ENCODE data around the gene FUZ.

FUZ gene

DNA sequence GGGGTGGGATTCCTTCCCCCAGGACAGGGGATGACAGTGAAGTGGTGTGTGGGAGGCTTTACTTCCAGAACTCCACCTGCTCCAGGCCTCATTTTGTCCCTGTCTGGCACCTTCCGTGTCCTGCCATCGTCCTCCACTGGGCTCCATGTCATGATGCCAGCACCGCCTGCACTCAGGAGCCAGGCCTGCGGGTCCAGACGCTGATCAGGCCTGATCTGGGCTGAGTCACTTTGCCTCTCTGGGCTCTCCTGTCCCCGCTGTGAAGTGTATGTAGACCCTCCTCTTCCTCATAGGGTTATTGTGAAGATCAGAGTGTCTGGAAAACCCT lies 9.6 kb downstream of the FUZ start:
- Histone ChIP-seq H3K27me3 (ENCODE audit: control insufficient read depth in 1 of 2, insufficient read depth in 2 of 2, low read length in 2 of 2) (no peaks in the 10 kb centered on the region), H3K4me3 (ENCODE audit: low read length in 2 of 2) (no peak overlapping the region), H3K36me3 (ENCODE audit: control insufficient read depth in 2 of 2, insufficient read depth in 2 of 2, low read length in 2 of 2) (peaks cover 6 to 23% of the 10 kb centered on the region in 2 donors), H3K4me1 (ENCODE audit: control insufficient read depth, insufficient read depth, low read length) (peaks cover 21% of the 10 kb centered on the region), H3K9ac (ENCODE audit: low read length in 2 of 2) (no peak overlapping the region), H3K27ac (ENCODE audit: low read length) (no peak overlapping the region), H3K9me3 (ENCODE audit: control insufficient read depth in 2 of 2, low read length in 2 of 2) (no peaks in the 10 kb centered on the region)

DNA sequence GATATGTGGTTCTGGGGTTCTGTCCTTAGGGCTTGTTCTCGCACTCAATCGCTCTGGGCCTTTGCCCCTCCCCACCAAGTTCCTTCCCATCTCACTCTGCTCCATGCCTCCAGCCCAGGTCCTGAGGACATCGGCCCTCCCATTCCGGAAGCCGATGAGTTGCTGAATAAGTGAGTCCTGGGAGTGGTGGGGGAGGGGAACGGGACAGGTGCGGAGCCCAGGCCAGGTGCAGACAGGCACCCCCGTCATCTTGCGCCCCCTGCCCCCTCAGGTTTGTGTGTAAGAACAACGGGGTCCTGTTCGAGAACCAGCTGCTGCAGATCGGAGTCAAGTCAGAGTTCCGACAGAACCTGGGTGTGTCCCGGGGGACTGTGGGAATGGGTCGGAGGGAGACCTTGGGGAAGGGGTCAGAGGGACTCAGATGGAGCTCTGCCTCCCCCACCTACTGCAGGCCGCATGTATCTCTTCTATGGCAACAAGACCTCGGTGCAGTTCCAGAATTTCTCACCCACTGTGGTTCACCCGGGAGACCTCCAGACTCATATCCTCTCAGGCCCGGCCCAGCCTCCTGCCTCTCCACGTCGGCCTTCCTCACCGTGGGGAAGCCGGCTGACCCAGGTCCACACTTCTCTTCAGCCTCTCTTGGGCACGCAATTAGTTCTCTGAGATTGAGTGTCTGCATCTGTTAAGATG lies 10.1 kb downstream of the FUZ start:
- Histone ChIP-seq H3K27me3 (ENCODE audit: control insufficient read depth in 1 of 2, insufficient read depth in 2 of 2, low read length in 2 of 2) (no peaks in the 10 kb centered on the region), H3K4me3 (ENCODE audit: low read length in 2 of 2) (peak overlapping the region; percentile 71 to 87), H3K9ac (ENCODE audit: low read length in 2 of 2) (peak overlapping the region; percentile 29 to 35), H3K4me1 (ENCODE audit: control insufficient read depth, insufficient read depth, low read length) (peaks cover 17% of the 10 kb centered on the region), H3K36me3 (ENCODE audit: control insufficient read depth in 2 of 2, insufficient read depth in 2 of 2, low read length in 2 of 2) (peaks cover 8 to 28% of the 10 kb centered on the region in 2 donors), H3K27ac (ENCODE audit: low read length) (peak overlapping the region; percentile 31), H3K9me3 (ENCODE audit: control insufficient read depth in 2 of 2, low read length in 2 of 2) (no peaks in the 10 kb centered on the region)

DNA sequence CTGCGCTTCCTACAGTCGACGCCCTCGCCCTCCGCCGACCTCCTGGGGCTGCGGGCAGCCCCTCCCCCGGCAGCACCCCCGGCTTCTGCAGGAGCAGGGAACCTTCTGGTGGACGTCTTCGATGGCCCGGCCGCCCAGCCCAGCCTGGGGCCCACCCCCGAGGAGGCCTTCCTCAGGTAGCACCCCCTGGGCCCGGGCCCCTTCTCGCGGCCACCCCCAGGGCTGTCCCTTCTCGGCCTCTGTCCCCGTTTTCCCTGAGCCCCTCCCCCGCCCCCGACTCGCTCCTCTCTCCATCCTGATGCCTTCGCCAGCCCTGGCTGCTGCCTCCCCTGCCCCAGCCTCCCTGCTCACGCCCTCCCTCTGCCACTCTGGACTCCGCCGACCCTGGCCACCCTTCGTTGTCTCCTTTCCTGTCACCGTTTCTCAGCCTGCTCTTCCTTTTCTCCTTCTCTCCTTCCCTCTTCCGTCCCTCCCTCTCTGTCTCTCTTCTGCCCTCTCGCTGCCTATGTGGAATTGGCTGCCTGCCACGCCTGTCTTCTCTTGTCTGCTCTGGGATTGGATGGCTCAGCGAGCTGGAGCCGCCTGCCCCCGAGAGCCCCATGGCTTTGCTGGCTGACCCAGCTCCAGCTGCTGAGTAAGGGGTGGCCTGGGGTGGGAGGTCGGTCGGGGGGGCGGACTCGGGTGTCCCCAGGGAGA lies 11.0 kb downstream of the FUZ start:
- H3K27me3 ChIP-seq (ENCODE audit: control insufficient read depth in 1 of 2, insufficient read depth in 2 of 2, low read length in 2 of 2) = no peaks in the 10 kb centered on the region
- H3K4me1 ChIP-seq (ENCODE audit: control insufficient read depth, insufficient read depth, low read length) = peaks cover 14% of the 10 kb centered on the region
- H3K4me3 ChIP-seq (ENCODE audit: low read length in 2 of 2) = peak overlapping the region; percentile 71 to 87
- H3K9ac ChIP-seq (ENCODE audit: low read length in 2 of 2) = peak overlapping the region; percentile 71 to 73
- H3K27ac ChIP-seq (ENCODE audit: low read length) = peak overlapping the region; percentile 41
- H3K9me3 ChIP-seq (ENCODE audit: control insufficient read depth in 2 of 2, low read length in 2 of 2) = no peaks in the 10 kb centered on the region
- peaks cover 10 to 24% of the 10 kb centered on the region in 2 donors for H3K36me3 ChIP-seq (ENCODE audit: control insufficient read depth in 2 of 2, insufficient read depth in 2 of 2, low read length in 2 of 2)

DNA sequence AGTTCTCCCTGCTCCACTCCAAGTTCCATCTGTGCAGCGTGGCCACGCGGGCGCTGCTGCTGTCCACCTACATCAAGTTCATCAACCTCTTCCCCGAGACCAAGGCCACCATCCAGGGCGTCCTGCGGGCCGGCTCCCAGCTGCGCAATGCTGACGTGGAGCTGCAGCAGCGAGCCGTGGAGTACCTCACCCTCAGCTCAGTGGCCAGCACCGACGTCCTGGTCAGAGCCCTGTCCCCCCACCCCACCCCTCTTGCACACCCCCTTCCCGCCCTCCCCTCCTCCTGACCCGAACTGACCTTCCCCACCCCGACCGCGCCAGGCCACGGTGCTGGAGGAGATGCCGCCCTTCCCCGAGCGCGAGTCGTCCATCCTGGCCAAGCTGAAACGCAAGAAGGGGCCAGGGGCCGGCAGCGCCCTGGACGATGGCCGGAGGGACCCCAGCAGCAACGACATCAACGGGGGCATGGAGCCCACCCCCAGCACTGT lies 11.6 kb downstream of the FUZ start:
- peaks cover 16 to 29% of the 10 kb centered on the region in 2 donors for H3K36me3 ChIP-seq (ENCODE audit: control insufficient read depth in 2 of 2, insufficient read depth in 2 of 2, low read length in 2 of 2)

DNA sequence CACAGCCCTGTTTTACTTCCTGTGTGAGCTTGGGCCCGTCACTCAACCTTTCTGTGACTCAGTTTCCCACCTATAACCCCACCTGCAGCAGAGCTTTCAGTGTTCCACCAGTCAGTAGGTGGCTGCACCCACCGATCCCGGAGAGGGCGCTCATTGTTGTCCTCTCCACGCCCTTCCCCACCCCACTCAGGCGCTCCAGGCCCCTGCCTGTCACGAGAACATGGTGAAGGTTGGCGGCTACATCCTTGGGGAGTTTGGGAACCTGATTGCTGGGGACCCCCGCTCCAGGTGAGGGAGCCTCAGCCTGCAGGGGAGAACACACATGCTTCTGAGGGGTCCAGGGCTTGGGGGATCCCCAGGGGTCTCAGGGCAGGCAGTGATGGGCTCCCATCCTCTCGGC lies 12.3 kb downstream of the FUZ start:
- H3K27me3 ChIP-seq (ENCODE audit: control insufficient read depth in 1 of 2, insufficient read depth in 2 of 2, low read length in 2 of 2) = no peaks in the 10 kb centered on the region
- no peak overlapping the region for H3K4me3 ChIP-seq (ENCODE audit: low read length in 2 of 2)
- H3K27ac ChIP-seq (ENCODE audit: low read length) = no peak overlapping the region
- H3K4me1 ChIP-seq (ENCODE audit: control insufficient read depth, insufficient read depth, low read length) = peaks cover 13% of the 10 kb centered on the region
- H3K9me3 ChIP-seq (ENCODE audit: control insufficient read depth in 2 of 2, low read length in 2 of 2) = no peaks in the 10 kb centered on the region
- H3K9ac ChIP-seq (ENCODE audit: low read length in 2 of 2) = no peak overlapping the region
- peaks cover 23 to 36% of the 10 kb centered on the region in 2 donors for H3K36me3 ChIP-seq (ENCODE audit: control insufficient read depth in 2 of 2, insufficient read depth in 2 of 2, low read length in 2 of 2)

More for the DNA sequence above, 11.6 kb downstream of the FUZ start:
- H3K4me3 ChIP-seq (ENCODE audit: low read length in 2 of 2) = peak overlapping the region; percentile 71 to 87
- H3K27me3 ChIP-seq (ENCODE audit: control insufficient read depth in 1 of 2, insufficient read depth in 2 of 2, low read length in 2 of 2) = no peaks in the 10 kb centered on the region
- H3K4me1 ChIP-seq (ENCODE audit: control insufficient read depth, insufficient read depth, low read length) = peaks cover 13% of the 10 kb centered on the region
- no peak overlapping the region for H3K27ac ChIP-seq (ENCODE audit: low read length)
- no peaks in the 10 kb centered on the region for H3K9me3 ChIP-seq (ENCODE audit: control insufficient read depth in 2 of 2, low read length in 2 of 2)
- H3K9ac ChIP-seq (ENCODE audit: low read length in 2 of 2) = peak overlapping the region in 1 of 2 donors; percentile 36

DNA sequence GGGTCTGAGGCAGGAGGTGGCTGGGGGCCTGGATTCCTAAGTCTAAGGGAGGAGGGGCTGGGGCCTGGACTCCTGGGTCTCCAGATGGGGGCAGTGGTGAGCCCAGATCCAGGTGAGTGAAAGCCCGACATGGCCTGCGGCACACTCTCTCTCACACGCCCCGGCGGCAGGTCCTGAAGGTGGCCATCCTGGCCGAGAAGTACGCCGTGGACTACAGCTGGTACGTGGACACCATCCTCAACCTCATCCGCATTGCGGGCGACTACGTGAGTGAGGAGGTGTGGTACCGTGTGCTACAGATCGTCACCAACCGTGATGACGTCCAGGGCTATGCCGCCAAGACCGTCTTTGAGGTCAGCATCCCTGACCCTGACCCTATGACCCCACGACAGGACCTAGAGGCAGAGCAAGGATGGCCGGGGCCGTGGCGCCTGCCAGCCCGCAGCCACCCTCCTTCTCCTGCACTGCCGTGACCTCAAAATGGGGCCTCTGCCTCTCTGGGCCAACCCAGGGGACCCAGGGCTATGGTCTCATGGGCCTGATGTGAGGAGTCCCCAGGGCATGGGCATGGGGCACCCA lies 13.2 kb downstream of the FUZ start:
- Histone ChIP-seq H3K36me3 (ENCODE audit: control insufficient read depth in 2 of 2, insufficient read depth in 2 of 2, low read length in 2 of 2) (peaks cover 24 to 41% of the 10 kb centered on the region in 2 donors), H3K9ac (ENCODE audit: low read length in 2 of 2) (no peak overlapping the region), H3K27me3 (ENCODE audit: control insufficient read depth in 1 of 2, insufficient read depth in 2 of 2, low read length in 2 of 2) (no peaks in the 10 kb centered on the region), H3K4me1 (ENCODE audit: control insufficient read depth, insufficient read depth, low read length) (peaks cover 13% of the 10 kb centered on the region), H3K9me3 (ENCODE audit: control insufficient read depth in 2 of 2, low read length in 2 of 2) (no peaks in the 10 kb centered on the region), H3K27ac (ENCODE audit: low read length) (no peak overlapping the region), H3K4me3 (ENCODE audit: low read length in 2 of 2) (no peak overlapping the region)

DNA sequence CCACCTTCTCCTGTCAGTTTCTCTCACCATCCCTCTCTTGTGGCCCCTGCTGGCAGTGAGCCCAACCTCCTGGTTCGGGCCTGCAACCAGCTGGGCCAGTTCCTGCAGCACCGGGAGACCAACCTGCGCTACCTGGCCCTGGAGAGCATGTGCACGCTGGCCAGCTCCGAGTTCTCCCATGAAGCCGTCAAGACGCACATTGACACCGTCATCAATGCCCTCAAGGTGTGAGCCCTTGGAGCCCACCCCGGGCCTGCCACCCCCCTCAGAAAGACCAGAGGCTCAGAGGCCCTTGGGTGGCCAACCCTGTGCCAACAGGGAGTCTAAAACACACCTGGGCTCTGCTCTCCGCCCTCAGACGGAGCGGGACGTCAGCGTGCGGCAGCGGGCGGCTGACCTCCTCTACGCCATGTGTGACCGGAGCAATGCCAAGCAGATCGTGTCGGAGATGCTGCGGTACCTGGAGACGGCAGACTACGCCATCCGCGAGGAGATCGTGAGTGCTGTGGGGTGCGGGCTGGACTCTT lies 13.8 kb downstream of the FUZ start:
- H3K27me3 ChIP-seq (ENCODE audit: control insufficient read depth in 1 of 2, insufficient read depth in 2 of 2, low read length in 2 of 2) = no peaks in the 10 kb centered on the region
- no peaks in the 10 kb centered on the region for H3K9me3 ChIP-seq (ENCODE audit: control insufficient read depth in 2 of 2, low read length in 2 of 2)
- no peak overlapping the region for H3K4me3 ChIP-seq (ENCODE audit: low read length in 2 of 2)
- peaks cover 13% of the 10 kb centered on the region for H3K4me1 ChIP-seq (ENCODE audit: control insufficient read depth, insufficient read depth, low read length)
- H3K36me3 ChIP-seq (ENCODE audit: control insufficient read depth in 2 of 2, insufficient read depth in 2 of 2, low read length in 2 of 2) = peaks cover 26 to 42% of the 10 kb centered on the region in 2 donors
- no peak overlapping the region for H3K9ac ChIP-seq (ENCODE audit: low read length in 2 of 2)
- no peak overlapping the region for H3K27ac ChIP-seq (ENCODE audit: low read length)

DNA sequence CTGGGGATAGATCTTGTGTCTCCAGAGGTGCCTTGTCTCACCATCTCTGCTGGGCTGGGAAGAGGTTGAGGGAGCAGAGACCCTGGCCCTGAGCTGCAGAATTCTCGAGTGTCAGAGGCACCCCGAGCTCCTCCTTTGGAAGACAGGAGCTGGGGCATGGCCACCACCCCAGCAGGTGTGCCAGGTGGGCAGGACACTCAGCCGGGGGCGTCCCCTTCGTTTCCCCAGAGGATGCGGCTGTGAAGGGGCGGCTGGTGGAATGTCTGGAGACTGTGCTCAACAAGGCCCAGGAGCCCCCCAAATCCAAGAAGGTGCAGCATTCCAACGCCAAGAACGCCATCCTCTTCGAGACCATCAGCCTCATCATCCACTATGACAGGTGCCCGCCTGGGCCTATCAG lies 14.5 kb downstream of the FUZ start:
- Histone ChIP-seq H3K27ac (ENCODE audit: low read length) (no peak overlapping the region), H3K9ac (ENCODE audit: low read length in 2 of 2) (no peak overlapping the region), H3K27me3 (ENCODE audit: control insufficient read depth in 1 of 2, insufficient read depth in 2 of 2, low read length in 2 of 2) (no peaks in the 10 kb centered on the region), H3K4me1 (ENCODE audit: control insufficient read depth, insufficient read depth, low read length) (peaks cover 13% of the 10 kb centered on the region), H3K36me3 (ENCODE audit: control insufficient read depth in 2 of 2, insufficient read depth in 2 of 2, low read length in 2 of 2) (peaks cover 29 to 43% of the 10 kb centered on the region in 2 donors), H3K9me3 (ENCODE audit: control insufficient read depth in 2 of 2, low read length in 2 of 2) (no peaks in the 10 kb centered on the region), H3K4me3 (ENCODE audit: low read length in 2 of 2) (no peak overlapping the region)

DNA sequence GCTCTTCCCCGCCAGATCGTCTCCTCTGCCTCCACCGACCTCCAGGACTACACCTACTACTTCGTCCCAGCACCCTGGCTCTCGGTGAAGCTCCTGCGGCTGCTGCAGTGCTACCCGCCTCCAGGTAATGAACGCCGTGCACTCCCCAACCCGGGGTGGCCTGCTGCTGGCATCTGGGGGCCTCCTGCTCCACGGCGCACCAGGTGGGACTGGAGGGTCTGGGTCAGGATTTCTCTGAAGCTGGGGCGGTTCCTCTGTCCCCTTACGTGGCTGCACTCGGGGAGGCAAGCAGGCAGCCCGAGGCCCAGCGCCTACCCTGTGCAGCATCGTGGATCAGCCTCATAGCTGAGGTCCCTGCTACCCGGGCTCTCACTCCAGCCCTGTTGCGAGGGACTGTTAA lies 17.5 kb downstream of the FUZ start:
- H3K4me1 ChIP-seq (ENCODE audit: control insufficient read depth, insufficient read depth, low read length) = peaks cover 2% of the 10 kb centered on the region
- no peak overlapping the region for H3K27ac ChIP-seq (ENCODE audit: low read length)
- no peaks in the 10 kb centered on the region for H3K9me3 ChIP-seq (ENCODE audit: control insufficient read depth in 2 of 2, low read length in 2 of 2)
- no peak overlapping the region for H3K4me3 ChIP-seq (ENCODE audit: low read length in 2 of 2)
- H3K9ac ChIP-seq (ENCODE audit: low read length in 2 of 2) = no peak overlapping the region
- H3K36me3 ChIP-seq (ENCODE audit: control insufficient read depth in 2 of 2, insufficient read depth in 2 of 2, low read length in 2 of 2) = peaks cover 41 to 59% of the 10 kb centered on the region in 2 donors
- no peaks in the 10 kb centered on the region for H3K27me3 ChIP-seq (ENCODE audit: control insufficient read depth in 1 of 2, insufficient read depth in 2 of 2, low read length in 2 of 2)

DNA sequence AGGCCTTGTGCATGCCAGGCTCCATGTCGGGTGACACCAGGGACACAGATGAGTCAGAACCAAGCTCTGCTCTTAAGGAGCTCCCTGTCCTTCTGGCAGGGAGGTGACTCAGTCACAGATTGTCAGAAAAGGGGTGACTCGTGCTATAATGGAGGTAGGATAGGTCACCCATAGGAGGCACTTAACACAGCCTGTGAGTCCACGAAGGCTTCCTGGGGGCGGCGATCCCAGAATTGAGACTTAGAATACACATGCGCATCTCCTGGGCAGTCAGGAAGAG lies 19.6 kb downstream of the FUZ start:
- no peak overlapping the region for H3K4me3 ChIP-seq (ENCODE audit: low read length in 2 of 2)
- H3K9ac ChIP-seq (ENCODE audit: low read length in 2 of 2) = no peak overlapping the region
- H3K9me3 ChIP-seq (ENCODE audit: control insufficient read depth in 2 of 2, low read length in 2 of 2) = no peaks in the 10 kb centered on the region
- H3K27me3 ChIP-seq (ENCODE audit: control insufficient read depth in 1 of 2, insufficient read depth in 2 of 2, low read length in 2 of 2) = no peaks in the 10 kb centered on the region
- no peak overlapping the region for H3K27ac ChIP-seq (ENCODE audit: low read length)
- H3K36me3 ChIP-seq (ENCODE audit: control insufficient read depth in 2 of 2, insufficient read depth in 2 of 2, low read length in 2 of 2) = peaks cover 36 to 54% of the 10 kb centered on the region in 2 donors
- H3K4me1 ChIP-seq (ENCODE audit: control insufficient read depth, insufficient read depth, low read length) = peaks cover 2% of the 10 kb centered on the region
